DMS114 treated with DMSO at 0.1 percent for 48 hours (cell line): ENCODE measurements around the gene DLGAP4.
"Not testable (repeated sequence)": the region's sequence is repeated elsewhere in the genome, so short reads cannot be mapped to it uniquely, and the experiment has no call there.

ENCODE experiments used
- DNase-seq: peaks from one replicate; lab custom pipeline; 2025; ENCODE audit not compliant: unreplicated experiment; lab: John Stamatoyannopoulos, UW

DLGAP4 gene

DNA sequence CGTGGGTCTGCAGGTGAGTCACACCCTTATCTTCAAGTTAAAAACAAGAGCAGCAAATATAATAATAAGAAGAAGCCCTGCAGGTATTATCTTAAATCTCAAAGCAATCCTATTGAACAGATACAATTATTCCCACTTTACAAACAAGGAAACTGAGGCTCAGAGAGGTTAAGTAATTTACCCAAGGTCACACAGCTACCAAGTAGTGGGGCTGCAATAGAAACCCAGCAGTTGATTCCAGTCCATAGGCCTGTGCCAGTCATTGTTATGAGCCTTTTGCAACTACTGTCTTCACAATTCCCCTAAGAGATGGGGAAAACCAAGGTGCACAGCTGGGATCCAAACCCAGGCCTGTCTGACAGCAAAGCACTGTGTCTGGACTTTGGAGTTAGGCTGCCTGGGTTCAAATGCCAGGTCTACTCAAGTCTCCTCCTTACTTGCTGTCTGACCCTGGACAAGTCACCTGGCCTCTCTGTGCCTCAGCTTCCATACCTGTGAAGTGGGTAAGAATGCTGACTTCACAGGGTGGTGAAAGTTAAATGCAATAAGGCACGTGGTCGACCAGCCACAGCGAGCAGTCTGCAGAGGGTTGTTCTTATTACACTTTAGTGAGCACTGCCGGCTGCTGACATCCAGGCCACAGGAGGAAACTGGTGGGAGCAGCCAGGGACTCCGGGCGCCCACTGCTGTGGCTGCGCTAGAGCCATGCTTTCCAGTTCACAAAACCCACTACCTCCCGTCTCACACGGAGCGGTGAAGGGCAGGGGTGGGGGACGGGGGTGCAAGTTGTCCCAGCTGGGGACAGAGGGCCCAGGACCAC is 241.3 kb downstream of the DLGAP4 start:
- no peak for DNase-seq

DNA sequence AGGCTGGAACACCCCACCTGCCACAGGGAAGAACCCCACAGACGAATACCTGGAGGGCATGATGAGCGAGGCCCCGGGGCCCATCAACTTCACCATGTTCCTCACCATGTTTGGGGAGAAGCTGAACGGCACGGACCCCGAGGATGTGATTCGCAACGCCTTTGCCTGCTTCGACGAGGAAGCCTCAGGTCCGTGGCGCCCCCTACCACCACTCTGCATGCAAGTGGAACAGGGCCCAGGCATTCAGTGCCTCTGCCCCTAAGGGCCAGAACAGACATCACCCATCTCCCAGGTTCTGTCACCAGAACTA is 241.8 kb downstream of the DLGAP4 start:
- no peak for DNase-seq

- DNase-seq: no peak
Measured at GRCh38 chr20:36548704-36549627, 242.8 kb downstream of the DLGAP4 start.

GRCh38 chr20:36549628-36549941 is 243.4 kb downstream of the DLGAP4 start:
- DNase-seq: no peak

DNA sequence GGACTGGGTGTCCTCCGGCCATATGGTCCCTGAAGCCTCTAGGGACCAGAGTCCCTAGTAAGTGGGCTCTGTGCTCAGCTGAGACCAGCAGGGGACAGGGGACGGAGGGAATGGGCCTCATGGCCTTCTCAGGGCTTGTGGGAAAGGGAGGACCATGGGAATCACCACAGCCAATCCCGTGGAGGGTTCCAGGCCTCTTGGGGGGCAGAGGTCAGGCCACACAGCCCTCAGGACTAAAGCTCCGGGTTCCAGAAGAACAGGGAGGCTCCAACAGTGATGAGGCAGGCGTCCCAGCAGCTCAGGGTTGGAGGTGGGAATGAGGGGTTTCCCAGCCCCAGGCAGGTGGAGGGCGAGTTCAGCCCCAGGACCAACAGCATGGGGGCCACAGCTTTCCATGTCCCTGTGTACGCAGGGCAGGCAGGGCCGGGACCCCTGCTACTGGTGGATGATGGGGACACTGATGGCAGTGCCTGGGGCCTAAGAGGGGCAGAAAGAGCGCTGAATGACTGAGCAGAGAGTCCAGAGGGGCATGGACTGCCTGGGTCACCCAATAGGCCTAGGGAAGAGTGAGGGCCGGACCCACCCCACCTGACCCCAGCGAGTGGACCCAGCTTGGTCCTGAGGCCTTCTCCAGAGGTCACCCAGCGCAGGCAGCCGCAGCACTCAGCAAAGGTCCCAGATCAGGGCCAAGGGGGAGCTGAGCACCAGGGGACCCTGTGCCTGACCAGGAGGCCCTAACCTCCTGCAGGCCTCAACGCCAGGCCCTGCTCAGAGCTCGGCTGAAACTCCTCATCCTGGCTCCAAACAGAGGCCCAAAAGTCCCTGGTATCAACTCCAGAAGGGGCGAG is 244.0 kb downstream of the DLGAP4 start:
- DNase-seq: no peak

- DNase-seq: no peak
Measured at GRCh38 chr20:36550790-36551299, 244.7 kb downstream of the DLGAP4 start.

DNA sequence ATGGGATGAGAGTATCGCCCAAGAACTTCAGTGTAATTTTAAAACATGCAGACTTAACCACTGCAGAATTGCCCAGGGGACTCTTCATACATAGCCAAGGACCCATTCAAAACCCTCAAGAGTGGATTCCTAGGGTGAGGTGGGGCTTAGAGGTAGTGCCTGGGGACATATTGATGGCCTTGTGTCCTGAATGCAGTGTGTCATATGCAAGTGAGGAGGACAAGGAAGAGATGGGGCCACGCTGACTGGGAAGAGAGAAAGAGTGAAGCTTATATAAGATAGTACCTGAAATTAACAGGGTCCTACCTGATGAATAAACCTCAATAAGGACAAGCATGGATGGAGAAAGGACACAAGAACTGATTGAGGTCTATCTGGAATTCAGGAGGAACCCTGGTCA is 249.1 kb downstream of the DLGAP4 start:
- DNase-seq: no peak

- no peak for DNase-seq
Measured at GRCh38 chr20:36562724-36563123, 256.6 kb downstream of the DLGAP4 start.

- no peak for DNase-seq
Measured at GRCh38 chr20:36563374-36563773, 257.2 kb downstream of the DLGAP4 start.

DNA sequence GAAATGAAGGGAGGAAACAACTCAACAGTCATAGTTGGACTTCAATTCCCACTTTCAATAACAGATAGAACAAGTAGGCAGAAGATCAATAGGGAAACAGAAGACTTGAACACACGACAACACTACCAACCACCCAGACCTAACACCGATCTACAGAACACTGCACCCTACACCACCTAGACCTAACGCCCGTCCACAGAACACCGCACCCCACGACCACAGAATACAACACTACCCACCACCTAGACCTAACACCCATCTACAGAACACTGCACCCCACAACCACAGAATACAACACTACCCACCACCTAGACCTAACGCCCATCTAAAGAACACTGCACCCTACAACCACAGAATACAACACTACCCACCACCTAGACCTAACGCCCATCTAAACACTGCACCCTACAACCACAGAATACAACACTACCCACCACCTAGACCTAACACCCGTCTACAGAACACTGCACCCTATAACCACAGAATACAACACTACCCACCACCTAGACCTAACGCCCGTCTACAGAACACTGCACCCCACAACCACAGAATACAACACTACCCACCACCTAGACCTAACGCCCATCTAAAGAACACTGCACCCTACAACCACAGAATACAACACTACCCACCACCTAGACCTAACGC is 258.1 kb downstream of the DLGAP4 start:
- not testable (repeated sequence) for DNase-seq

DNA sequence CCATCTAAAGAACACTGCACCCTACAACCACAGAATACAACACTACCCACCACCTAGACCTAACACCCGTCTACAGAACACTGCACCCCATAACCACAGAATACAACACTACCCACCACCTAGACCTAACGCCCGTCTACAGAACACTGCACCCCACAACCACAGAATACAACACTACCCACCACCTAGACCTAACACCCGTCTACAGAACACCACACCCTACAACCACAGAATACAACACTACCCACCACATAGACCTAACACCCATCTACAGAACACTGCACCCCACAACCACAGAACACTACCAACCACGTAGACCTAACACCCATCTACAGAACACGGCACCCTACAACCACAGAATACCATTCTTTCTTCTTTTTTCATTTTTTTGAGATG is 258.6 kb downstream of the DLGAP4 start:
- not testable (repeated sequence) for DNase-seq

DNA sequence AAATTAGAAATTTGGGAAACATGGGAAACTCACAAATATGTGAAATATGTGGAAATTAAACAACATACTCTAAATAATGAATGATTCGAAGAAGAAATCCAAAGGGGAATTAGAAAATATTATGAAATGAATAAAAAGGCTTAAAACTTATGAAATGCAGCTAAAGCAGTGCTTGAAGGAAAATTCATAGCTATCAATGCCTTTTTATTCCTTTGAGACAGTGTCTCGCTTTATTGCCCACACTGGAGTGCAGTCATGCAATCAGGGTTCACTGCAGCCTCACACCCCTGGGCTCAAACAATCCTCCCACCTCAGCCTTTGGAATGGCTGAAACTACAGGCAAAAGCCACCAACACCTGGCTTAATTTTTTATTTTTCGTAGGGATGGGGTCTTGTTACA is 259.4 kb downstream of the DLGAP4 start:
- no peak for DNase-seq

GRCh38 chr20:36569847-36570429 is 263.8 kb downstream of the DLGAP4 start:
- DNase-seq: no peak

- no peak for DNase-seq
Measured at GRCh38 chr20:36571564-36572504, 265.7 kb downstream of the DLGAP4 start.

- no peak for DNase-seq
Measured at GRCh38 chr20:36572701-36573102, 266.6 kb downstream of the DLGAP4 start.

DNA sequence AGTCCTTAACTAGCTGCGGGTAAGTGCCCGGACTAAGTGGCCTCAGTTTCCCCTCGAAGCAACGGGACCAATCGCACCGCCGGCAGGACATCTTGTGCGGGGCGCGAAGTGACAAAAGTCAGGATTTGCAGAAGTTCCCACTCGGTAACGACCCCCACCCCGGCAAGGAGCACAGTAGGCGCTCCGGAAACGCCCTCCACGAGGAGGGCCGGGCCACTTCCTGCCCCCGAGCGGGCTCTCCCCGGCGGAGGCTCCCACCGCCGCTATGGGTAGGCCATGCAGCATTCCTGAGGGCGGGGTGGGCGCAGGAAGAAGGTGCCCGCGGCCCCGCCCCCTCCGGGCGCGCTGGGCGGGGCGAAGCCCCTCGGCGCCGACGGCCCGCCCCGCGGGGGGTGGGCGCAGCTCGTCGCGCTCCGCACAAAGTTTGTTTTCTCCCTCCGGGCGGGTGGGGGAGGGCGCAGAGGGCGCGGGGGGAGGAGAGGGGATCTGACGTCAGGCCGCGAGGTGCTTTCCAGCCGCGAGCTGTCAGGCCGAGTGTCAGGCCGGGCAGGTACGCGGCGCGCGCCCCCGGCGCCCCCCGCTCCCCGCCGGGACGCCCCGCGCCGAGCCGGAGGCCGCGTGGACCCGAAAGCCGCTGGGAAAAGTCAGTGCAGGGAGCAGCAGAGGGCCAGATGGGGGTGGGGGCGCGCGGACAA is 267.1 kb downstream of the DLGAP4 start, which contains the start of gene TGIF2:
TSS of gene TGIF2 (plus strand) at position 495 of the 695 bp plus-strand sequence. CDS start 5,178 bp downstream, outside the sequence.
- peak; percentile 71 for DNase-seq

DNA sequence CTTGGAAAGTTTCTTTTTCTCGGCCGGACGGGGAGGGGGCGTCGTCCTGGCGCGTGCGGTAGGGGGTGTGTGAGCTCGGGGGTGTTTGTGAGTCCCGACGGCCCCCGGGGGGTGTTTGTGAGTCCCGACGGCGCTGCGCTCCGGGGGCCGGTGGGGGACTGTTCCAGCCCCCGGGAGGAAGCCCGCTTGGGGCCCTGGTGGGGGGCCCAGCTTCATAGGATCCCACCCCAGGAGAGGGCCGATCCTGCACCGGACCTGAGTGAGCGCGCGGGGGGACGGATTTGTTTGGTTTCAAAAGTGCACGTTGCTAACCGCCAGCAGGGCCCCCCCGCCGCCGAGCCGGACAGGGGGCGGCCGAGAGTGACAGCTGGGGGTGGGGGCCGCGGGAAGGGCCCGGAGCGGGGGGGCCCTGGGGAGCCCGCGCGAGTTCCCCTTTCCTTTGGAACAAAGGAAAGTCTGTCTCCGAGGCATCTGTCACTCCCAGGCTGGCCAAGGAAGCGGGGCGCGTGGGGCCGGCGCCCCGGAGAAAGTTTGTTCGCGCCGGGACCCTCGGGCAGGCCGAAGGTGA is 267.7 kb downstream of the DLGAP4 start:
- no peak for DNase-seq
